K562 (cell line): Measurements from ENCODE around the gene DMD.

Experiments used
- HNRNPUL1 ChIP-seq: fragments of 200-400 bp; formaldehyde crosslinking; IDR thresholded peaks from 2 replicates; pipeline ENCODE4 v1.6.1; 2017; ENCODE audit warnings: low read length
- RNF219 ChIP-seq: fragments of 250-450 bp; sonication (Bioruptor Pico); IDR thresholded peaks from 2 replicates; pipeline ENCODE4 v1.5.0; 2022; ENCODE audit warnings: mild to moderate bottlenecking
- ZC3H11A ChIP-seq: IDR thresholded peaks from 2 replicates; pipeline ENCODE4 v1.6.1; 2012; ENCODE audit warnings: low read depth, low read length, improper control_type of control experiment

GRCh38 chrX:32421266-32421665, 790.1 kb downstream of the DMD start:
- TF ChIP-seq HNRNPUL1 (no peak), RNF219 (CRISPR knock-in tag) (no peak), ZC3H11A (no peak)
